GM06990 (cell line): ENCODE results near the gene HOXB3.

Experiments used
- DNase-seq: peaks from one replicate; pipeline ENCODE4 v3.0.0-alpha.2; 2011; ENCODE audit not compliant: insufficient read length; ENCODE audit errors: extremely low read depth
- H3K27me3 ChIP-seq: replicated peaks from 2 replicates; pipeline ENCODE4 v1.6.0; 2011; ENCODE audit warnings: low read length; ENCODE audit not compliant: control insufficient read depth, insufficient read depth
- H3K36me3 ChIP-seq: 2 replicates; pipeline ENCODE4 v1.5.1; 2011; ENCODE audit warnings: low read length; ENCODE audit not compliant: control insufficient read depth, insufficient read depth
- H3K4me3 ChIP-seq: replicated peaks from 2 replicates; pipeline ENCODE4 v1.5.1; 2011; ENCODE audit warnings: low read depth, mild to moderate bottlenecking, control low read depth, low read length
- CTCF ChIP-seq: IDR thresholded peaks from 2 replicates; pipeline ENCODE4 v1.5.1; 2011; ENCODE audit warnings: low read length, control low read depth, mild to moderate bottlenecking, inconsistent platforms; ENCODE audit not compliant: insufficient read depth, poor library complexity, severe bottlenecking

HOXB3 gene

GRCh38 chr17:48600244-48601098 lies 10.4 kb upstream of the HOXB3 start:
- Histone ChIP-seq H3K27me3 (peaks cover 4% of the 10 kb centered on the region; the same call in 1 of the 2 replicates), H3K4me3 (no peak overlapping the region), H3K36me3 (no peaks in the 10 kb centered on the region; the same call in 1 of the 2 replicates)
- no peak for TF ChIP-seq CTCF
- DNase-seq = no peak

GRCh38 chr17:48599354-48599753 lies 9.3 kb upstream of the HOXB3 start:
- no peak for TF ChIP-seq CTCF
- no peak for DNase-seq
- Histone ChIP-seq H3K27me3 (peaks cover 4% of the 10 kb centered on the region; the same call in 1 of the 2 replicates), H3K36me3 (no peaks in the 10 kb centered on the region; the same call in 1 of the 2 replicates), H3K4me3 (no peak overlapping the region)

DNA sequence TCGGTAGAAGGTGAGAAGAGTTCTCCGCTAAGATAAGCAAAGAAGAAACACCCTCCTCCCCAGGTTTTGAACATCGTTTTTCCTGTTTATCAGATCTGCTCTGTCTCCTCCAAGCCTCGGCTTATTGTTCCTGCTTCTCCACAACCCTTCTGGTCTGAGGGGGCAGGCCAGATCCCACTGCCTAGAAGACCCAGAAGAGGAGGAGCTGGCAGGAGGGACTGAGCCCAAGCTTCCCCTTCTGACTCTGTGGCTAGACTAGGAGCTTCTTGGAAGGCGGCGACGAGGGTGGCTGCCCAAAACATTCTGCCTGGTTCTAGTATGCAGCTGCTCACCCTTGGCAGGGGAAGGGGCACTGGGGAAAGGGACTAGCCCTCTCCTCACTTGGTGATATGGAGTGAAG lies 8.7 kb upstream of the HOXB3 start:
- H3K4me3 ChIP-seq = no peak overlapping the region
- TF ChIP-seq CTCF = no peak
- H3K36me3 ChIP-seq = no peaks in the 10 kb centered on the region; the same call in 1 of the 2 replicates
- peaks cover 4% of the 10 kb centered on the region; the same call in 1 of the 2 replicates for H3K27me3 ChIP-seq
- no peak for DNase-seq

DNA sequence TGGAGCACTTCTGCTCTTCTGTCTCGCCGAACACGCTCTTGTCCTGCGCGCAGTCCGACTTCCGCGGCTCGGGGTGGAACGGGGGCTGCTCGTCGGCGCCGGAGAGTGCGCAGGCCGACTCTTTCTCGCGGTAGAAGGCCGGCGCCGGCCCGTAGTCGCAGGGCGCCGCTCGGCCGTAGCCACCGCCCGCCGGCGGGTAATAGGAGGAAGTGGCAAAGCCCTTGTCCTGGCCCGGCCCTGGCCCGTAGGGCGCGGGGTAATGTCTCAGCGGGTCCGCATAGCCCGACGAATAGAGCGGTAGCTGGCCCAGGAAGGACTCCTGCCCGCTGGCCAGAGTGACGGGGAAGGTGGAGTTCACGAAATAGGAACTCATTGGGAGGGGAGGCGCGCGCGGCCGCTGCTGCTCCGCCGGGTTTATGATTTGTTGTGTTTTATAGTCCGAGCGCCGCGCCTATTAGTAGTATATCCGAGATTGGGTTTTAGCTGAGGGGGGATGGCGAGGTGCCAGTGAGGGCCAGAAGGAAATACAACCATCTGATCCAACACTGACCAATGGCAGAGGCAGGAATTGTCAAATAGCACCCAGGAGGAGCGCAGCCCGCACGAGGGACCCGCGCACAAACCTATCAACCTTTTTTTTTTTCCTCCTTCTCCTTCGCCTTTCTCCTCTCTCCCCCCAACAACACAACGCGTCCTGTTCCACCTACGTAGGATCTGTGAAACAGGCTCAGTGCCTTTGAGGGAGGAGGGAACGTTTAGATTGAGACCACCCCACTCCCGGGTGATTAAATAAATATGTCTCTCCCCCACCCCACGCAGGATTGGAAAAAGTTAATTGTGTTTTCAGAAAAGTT lies 8.0 kb upstream of the HOXB3 start:
- no peak for TF ChIP-seq CTCF
- DNase-seq = peak; percentile 72
- Histone ChIP-seq H3K4me3 (peak overlapping the region; percentile 57), H3K36me3 (no peaks in the 10 kb centered on the region; the same call in 1 of the 2 replicates), H3K27me3 (peaks cover 4% of the 10 kb centered on the region; the same call in 1 of the 2 replicates)

- no peak for DNase-seq
- H3K4me3 ChIP-seq = peak overlapping the region; percentile 57
- H3K27me3 ChIP-seq = peaks cover 4% of the 10 kb centered on the region; the same call in 1 of the 2 replicates
- TF ChIP-seq CTCF = no peak
- no peaks in the 10 kb centered on the region; the same call in 1 of the 2 replicates for H3K36me3 ChIP-seq
Measured at GRCh38 chr17:48597528-48597777, 7.4 kb upstream of the HOXB3 start.
